Stimulated activated memory B cell treated with anti-CD40 and anti-IgM and Interleukin-4, amounts not matched to agents 10 μg/mL and 1 μg/mL and 100 μg/mL, for 72 hours (primary cell): ENCODE measurements around the gene AMBRA1.

Source experiments
- ATAC-seq: fragments of 150-1000 bp; cut with Tn5 transposase; 2 replicates; pipeline ENCODE4 v1.10.0; 2021
- H3K27ac Mint-ChIP-seq: one replicate; pipeline ENCODE4 v1.8.0; 2022; ENCODE audit warnings: mild to moderate bottlenecking, mixed read lengths
- H3K27me3 Mint-ChIP-seq: one replicate; pipeline ENCODE4 v1.8.0; 2022; ENCODE audit warnings: mixed read lengths
- H3K36me3 Mint-ChIP-seq: one replicate; pipeline ENCODE4 v1.8.0; 2022; ENCODE audit warnings: mixed read lengths
- H3K4me1 Mint-ChIP-seq: one replicate; pipeline ENCODE4 v1.8.0; 2022; ENCODE audit warnings: mixed read lengths
- H3K4me3 Mint-ChIP-seq: one replicate; pipeline ENCODE4 v1.8.0; 2022; ENCODE audit warnings: mild to moderate bottlenecking, moderate library complexity, mixed read lengths
- H3K9me3 Mint-ChIP-seq: one replicate; pipeline ENCODE4 v1.8.0; 2022; ENCODE audit warnings: mixed read lengths

AMBRA1 gene

DNA sequence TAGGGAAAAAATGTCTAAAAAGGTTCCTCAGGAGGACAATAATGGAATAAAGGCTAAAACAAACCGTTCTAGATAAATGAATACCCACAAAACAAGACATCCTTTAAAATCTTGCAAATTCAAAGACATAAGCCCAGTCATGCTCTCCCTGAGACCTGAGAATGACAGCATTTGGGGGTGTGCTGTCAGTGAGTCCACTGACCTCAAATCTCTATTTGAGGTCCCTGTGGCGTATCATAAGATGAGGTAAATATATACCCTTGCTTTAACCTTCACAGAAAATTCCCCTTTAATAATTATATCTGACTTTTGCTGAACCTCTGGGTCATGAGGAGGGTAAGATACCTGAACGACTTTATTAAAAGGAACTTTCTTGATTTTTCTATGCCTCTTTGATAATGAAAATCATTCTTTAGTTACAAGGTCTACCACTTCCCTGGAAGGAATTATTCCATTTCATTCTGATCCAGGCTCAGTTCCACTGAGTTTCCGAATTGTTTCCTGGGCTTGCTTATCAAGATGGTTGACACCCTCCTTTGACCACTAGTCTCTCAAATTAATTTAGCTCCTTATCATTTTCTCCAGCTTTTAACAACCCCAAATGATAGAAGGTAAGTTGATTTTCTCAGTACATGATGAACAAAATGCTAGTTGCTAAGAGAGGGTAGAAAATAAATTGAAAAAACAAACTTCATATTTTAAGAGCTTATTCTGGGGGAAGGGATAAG, 148.5 kb downstream of the AMBRA1 start:
- Mint-ChIP-seq H3K4me1 (peaks cover 33% of the 10 kb centered on the region), H3K27ac (peak overlapping the region; percentile 51), H3K36me3 (peaks cover 54% of the 10 kb centered on the region), H3K27me3 (no peaks in the 10 kb centered on the region), H3K9me3 (no peaks in the 10 kb centered on the region), H3K4me3 (no peak overlapping the region)
- no peak for ATAC-seq

DNA sequence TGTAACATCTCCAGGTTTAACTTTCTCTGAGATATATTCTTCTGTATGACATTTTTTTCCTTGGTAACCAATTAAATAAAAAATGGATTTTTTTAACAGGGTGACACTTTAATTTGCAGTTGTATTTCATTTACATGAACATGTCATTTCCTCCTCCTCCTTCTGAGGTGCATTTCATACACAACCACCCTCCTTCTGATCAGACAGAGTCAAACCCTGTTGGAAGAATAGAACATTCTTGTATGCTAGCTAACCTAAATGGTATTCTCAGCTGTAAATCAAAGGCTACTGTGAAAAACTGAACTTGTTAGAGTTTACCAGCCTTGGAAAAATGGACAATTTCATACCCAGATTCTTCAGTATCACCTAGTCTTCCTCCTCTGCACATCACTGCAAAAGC, 149.5 kb downstream of the AMBRA1 start:
- Mint-ChIP-seq H3K27me3 (no peaks in the 10 kb centered on the region), H3K36me3 (peaks cover 51% of the 10 kb centered on the region), H3K4me1 (peaks cover 32% of the 10 kb centered on the region), H3K9me3 (no peaks in the 10 kb centered on the region), H3K4me3 (no peak overlapping the region), H3K27ac (no peak overlapping the region)
- ATAC-seq = no peak

DNA sequence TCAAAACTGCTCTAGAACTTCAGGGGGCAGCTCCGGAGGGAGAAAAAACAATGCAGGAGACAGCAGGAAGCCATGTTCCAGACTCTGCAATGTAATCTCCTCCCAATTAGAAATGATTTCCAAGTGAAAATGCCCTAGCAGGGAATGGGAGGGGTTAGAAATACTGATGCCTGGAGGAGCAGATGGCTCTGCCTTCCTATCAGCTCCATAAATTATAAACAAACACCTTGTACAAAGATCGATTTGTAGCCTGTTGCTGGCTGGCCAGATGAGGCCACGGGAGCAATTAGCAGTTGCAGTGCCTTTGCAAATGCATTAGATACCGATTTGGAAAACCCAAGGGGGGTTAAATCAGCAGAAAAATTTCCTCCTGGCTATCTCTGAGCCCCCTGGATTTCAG, 155.6 kb downstream of the AMBRA1 start:
- no peaks in the 10 kb centered on the region for H3K9me3 Mint-ChIP-seq
- peaks cover 76% of the 10 kb centered on the region for H3K36me3 Mint-ChIP-seq
- no peaks in the 10 kb centered on the region for H3K27me3 Mint-ChIP-seq
- no peak overlapping the region for H3K27ac Mint-ChIP-seq
- ATAC-seq = no peak
- H3K4me3 Mint-ChIP-seq = no peak overlapping the region
- H3K4me1 Mint-ChIP-seq = no peaks in the 10 kb centered on the region

DNA sequence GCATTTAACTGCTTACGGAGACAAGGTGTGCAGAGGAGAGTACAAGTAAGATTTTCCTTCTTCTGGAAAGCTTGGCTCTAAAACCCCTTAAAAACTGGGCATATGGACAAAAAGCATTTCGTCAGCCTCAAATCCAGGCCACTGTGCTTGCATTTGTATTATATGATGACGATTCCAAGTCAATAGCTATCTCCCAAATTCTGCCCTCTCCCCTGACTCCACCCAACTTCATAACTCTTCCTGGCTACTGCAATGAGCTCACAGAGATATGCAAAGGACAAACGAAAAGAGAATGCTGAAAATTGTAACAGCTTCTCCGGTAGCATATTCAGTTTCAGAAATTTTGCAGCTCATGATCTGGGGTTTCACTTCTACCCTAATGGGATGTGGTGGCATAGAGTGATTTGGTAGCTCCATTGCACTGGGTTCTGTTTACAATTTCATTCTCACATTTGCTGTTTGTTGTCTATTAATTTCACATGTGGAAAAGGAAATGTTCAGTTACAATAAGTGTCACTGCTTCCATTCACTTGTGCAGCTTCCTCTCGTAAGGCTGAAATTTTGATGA, 156.6 kb downstream of the AMBRA1 start:
- H3K36me3 Mint-ChIP-seq = peaks cover 76% of the 10 kb centered on the region
- no peak for ATAC-seq
- no peaks in the 10 kb centered on the region for H3K9me3 Mint-ChIP-seq

DNA sequence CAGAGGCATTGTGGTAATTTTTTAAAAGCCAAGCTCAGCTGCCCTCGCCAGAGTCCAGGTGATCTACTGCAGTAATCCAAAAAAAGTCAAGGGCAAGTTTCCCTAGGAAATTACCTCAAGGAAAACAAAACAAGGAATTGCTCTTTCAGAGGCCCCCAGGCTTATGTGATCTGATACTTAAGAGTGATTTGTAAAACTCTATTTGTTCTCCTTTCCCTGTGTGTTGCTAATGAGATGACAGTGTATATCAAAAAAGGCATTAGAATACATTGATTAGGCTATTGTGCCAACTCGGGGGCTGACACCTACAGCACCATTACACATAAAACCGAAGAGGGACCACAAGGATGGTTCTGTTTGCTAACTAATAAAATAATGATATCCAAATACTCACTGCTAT, 157.7 kb downstream of the AMBRA1 start:
- Mint-ChIP-seq H3K27ac (no peak overlapping the region), H3K4me3 (no peak overlapping the region), H3K27me3 (no peaks in the 10 kb centered on the region), H3K9me3 (no peaks in the 10 kb centered on the region), H3K36me3 (peaks cover 74% of the 10 kb centered on the region), H3K4me1 (no peaks in the 10 kb centered on the region)
- ATAC-seq = no peak

More for the DNA sequence above, 156.6 kb downstream of the AMBRA1 start:
- H3K27me3 Mint-ChIP-seq = no peaks in the 10 kb centered on the region
- H3K4me1 Mint-ChIP-seq = no peaks in the 10 kb centered on the region
- no peak overlapping the region for H3K27ac Mint-ChIP-seq
- no peak overlapping the region for H3K4me3 Mint-ChIP-seq

DNA sequence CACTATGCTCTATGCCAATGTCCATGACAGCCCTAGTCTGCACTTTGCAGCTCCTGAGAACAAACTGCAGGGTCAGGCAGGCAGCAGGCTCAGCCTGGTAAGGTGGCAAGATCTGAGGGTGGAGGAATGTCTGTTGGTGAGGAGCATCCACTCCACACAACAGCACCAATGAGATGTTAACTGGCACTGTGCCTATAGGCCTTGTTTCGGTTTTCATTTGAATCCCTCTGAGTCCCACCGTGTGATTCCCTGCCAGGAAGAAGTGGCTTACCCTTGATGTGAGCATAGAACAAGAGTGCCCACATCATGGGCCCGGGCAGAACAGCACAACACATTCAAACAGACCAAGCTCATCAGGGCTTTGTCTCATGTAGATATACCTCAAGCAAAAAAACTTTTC, 158.1 kb downstream of the AMBRA1 start:
- H3K4me3 Mint-ChIP-seq = no peak overlapping the region
- H3K36me3 Mint-ChIP-seq = peaks cover 74% of the 10 kb centered on the region
- no peak for ATAC-seq
- no peaks in the 10 kb centered on the region for H3K27me3 Mint-ChIP-seq
- H3K9me3 Mint-ChIP-seq = no peaks in the 10 kb centered on the region
- H3K27ac Mint-ChIP-seq = no peak overlapping the region
- H3K4me1 Mint-ChIP-seq = no peaks in the 10 kb centered on the region

DNA sequence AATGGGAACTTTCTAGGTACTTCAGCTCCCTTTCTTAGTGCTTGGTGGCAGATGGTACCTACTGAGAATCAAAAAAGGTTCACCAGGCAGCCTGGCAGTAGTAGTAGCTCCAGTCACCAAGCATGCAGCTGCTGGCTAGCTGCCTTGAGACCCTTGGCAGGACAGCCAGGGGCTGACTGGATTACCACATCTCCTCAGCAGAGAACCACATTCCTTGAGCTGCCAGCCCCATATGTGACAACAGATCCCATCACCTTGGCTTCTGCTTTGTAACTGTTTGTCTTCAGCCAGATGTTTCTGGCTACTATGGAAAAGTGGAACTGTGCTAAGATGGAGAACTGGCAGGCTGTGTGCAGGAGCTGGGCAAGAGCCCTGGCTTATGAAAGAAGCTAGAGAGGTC, 162.6 kb downstream of the AMBRA1 start:
- H3K9me3 Mint-ChIP-seq = no peaks in the 10 kb centered on the region
- H3K4me1 Mint-ChIP-seq = no peaks in the 10 kb centered on the region
- no peaks in the 10 kb centered on the region for H3K27me3 Mint-ChIP-seq
- H3K27ac Mint-ChIP-seq = no peak overlapping the region
- ATAC-seq = no peak
- H3K36me3 Mint-ChIP-seq = peaks cover 77% of the 10 kb centered on the region
- H3K4me3 Mint-ChIP-seq = no peak overlapping the region

DNA sequence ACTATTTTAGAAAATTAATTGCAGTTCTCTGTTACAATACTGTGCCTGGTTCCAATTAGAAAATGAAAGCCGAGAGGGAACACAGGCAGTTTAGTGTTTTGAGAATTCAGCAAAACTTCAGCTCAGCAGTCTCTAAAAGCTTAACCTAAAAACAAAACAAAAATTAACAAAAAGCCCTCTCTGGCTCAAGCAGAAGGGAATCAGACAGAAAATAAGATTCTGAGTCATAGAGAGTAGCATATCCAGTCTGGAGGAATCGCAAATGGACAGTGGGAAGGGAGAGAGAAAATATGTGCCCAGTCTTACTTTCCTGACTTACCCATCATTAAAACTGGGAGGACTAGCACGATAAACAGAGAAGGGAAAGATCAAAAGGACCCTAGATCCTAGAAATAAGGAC, 164.1 kb downstream of the AMBRA1 start:
- no peak for ATAC-seq

DNA sequence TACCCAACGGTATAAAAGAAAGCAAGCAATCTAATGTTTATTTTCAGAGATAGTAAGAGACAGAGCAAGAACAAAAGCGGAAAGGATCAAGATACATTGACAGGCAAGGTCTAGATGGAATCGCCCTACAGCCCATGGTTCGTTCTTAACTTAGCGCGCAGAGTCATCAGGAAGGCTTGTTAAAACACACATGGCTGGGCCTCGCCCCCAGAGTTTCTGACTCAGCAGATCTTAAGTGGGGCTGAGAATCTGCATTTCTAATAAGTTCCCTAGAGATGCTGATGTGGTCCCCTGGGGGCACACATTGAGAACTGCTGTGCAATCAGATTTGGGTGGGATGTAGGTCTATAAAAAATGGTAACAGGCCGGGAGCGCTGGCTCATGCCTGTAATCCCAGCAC, 166.5 kb downstream of the AMBRA1 start:
- H3K36me3 Mint-ChIP-seq = peaks cover 59% of the 10 kb centered on the region
- no peaks in the 10 kb centered on the region for H3K27me3 Mint-ChIP-seq
- H3K27ac Mint-ChIP-seq = no peak overlapping the region
- no peaks in the 10 kb centered on the region for H3K4me1 Mint-ChIP-seq
- H3K4me3 Mint-ChIP-seq = no peak overlapping the region
- ATAC-seq = no peak
- no peaks in the 10 kb centered on the region for H3K9me3 Mint-ChIP-seq

More for the DNA sequence above, 164.1 kb downstream of the AMBRA1 start:
- H3K36me3 Mint-ChIP-seq = peaks cover 71% of the 10 kb centered on the region
- H3K4me3 Mint-ChIP-seq = no peak overlapping the region
- no peaks in the 10 kb centered on the region for H3K4me1 Mint-ChIP-seq
- no peaks in the 10 kb centered on the region for H3K9me3 Mint-ChIP-seq
- no peak overlapping the region for H3K27ac Mint-ChIP-seq
- no peaks in the 10 kb centered on the region for H3K27me3 Mint-ChIP-seq

DNA sequence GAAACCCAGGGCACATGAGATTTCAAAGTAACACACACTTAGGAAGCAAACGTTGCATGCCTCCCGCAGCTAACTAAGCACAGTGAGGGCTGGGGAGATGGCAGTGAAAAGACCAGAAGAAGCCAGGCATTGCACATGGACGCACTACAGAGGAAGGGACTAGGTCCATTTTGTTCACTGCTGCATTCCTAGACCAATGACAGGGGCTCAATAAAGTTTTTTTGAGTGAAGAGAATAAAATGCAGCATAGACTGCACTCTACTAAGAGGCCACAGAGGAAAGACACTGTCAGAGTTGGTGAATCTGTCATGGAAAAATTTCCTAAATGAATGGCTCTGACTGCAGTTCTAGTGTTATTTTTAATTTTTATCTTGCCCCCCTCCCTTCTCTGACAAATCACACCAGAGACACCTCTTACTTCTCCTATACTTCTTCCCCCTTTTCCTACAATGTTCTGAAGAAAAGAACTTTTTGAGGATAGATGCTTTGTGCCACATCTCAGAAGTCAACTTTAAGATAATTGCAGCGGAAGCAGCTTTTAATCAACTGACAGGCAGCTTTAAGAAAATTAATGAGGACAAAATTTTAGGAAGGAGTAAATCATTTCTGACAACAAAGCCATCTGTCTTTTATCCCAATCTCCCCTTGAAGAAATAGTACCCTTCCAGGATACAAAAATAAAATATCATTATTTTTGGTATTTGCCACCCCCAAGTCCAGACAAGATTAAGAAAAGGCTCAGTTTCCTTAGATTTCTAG, 167.4 kb downstream of the AMBRA1 start:
- H3K4me3 Mint-ChIP-seq = no peak overlapping the region
- H3K4me1 Mint-ChIP-seq = no peaks in the 10 kb centered on the region
- no peaks in the 10 kb centered on the region for H3K27me3 Mint-ChIP-seq
- no peaks in the 10 kb centered on the region for H3K9me3 Mint-ChIP-seq
- ATAC-seq = no peak
- peaks cover 58% of the 10 kb centered on the region for H3K36me3 Mint-ChIP-seq
- no peak overlapping the region for H3K27ac Mint-ChIP-seq

DNA sequence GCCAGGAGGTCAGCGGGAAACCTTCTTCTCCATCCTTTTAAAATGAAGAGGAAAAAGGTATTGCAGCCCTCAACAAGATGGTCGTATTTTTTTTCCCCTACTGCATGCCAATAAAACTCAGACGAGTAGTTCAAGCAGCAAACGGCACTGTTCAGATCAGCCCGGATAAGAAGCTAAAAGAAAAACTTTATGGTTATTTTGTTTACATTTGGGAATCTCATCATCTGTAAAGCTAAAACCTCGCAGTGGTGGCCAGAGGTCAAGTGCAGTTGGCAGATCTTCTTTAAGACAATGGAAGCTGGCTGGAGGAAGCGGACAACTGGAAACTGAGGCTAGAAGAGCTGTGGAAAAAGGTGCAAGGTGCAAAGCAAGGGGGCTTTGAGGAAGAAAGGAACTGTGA, 171.2 kb downstream of the AMBRA1 start:
- Mint-ChIP-seq H3K36me3 (peaks cover 44% of the 10 kb centered on the region), H3K4me1 (no peaks in the 10 kb centered on the region), H3K9me3 (no peaks in the 10 kb centered on the region), H3K4me3 (no peak overlapping the region), H3K27ac (no peak overlapping the region), H3K27me3 (no peaks in the 10 kb centered on the region)
- ATAC-seq = no peak

DNA sequence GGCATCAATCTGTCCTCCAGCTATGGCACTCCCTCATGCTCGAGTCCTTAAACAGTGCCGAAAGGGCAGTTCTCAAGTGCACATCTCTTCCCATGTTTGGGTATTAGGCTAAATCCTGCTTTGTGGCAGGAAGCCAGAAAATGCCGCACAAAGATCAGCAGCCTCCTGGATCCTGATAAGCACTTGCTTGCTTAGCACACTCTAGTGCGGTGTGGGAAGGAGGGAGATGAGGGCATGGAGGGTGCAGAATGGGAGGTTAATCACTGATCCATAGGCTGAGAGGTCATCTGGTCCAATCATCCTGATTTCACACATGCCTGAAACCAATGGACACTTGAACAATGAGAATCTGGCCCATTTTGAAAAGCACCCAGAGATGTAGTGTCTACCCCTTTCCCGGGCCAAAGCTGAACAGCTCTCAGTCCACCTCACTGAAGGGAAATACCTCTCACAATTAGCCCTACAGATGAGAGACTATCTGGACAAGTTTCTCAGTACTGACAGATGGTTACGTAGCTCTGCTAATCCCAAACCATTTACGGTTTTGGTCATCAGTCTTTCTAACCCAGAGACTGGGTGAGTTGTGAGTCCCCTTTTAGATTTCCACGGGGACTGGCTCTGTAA, 172.5 kb downstream of the AMBRA1 start:
- no peaks in the 10 kb centered on the region for H3K27me3 Mint-ChIP-seq
- H3K36me3 Mint-ChIP-seq = peaks cover 46% of the 10 kb centered on the region
- H3K4me1 Mint-ChIP-seq = no peaks in the 10 kb centered on the region
- no peak overlapping the region for H3K4me3 Mint-ChIP-seq
- no peak overlapping the region for H3K27ac Mint-ChIP-seq
- no peaks in the 10 kb centered on the region for H3K9me3 Mint-ChIP-seq
- ATAC-seq = no peak

DNA sequence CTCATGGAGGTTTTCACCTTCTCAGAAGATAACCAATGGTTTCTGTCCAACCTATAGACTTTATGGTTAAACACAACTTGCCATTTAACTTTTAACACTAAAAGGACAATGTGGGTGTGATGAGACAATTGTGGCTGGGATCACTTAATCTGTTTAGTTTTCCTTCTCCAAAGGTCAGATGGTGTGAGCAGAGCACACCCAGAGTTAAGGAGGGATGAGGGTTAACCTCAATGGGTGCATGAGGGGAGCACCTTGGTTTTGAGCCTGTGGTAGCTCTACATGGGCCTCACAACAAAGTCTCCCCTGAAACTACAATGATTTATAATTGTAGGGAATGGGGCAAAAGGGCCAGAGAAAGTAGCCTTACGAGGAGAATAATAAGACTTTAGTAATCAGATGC, 173.3 kb downstream of the AMBRA1 start:
- Mint-ChIP-seq H3K9me3 (no peaks in the 10 kb centered on the region), H3K36me3 (peaks cover 53% of the 10 kb centered on the region), H3K4me1 (no peaks in the 10 kb centered on the region), H3K27me3 (no peaks in the 10 kb centered on the region), H3K27ac (no peak overlapping the region), H3K4me3 (no peak overlapping the region)
- ATAC-seq = no peak

DNA sequence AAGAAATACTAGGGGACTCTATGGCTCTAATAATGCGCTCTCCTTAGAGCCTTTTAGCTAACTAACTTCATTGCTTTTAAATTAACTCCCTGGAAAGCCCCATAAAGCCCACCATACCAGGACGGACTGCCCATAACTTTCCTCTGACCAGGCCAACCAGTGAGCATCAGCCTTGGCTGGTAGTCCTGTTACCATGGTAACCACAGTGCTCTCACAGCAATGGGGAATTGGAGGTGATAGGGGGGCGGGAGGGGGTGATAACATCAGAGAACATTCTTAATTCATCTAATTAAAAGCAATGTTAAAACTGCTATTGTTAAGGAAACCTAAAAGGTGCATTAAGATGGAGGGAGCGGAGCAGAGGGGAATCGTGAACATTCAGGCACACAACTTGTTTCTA, 175.1 kb downstream of the AMBRA1 start:
- Mint-ChIP-seq H3K4me1 (no peaks in the 10 kb centered on the region), H3K27ac (no peak overlapping the region), H3K36me3 (peaks cover 71% of the 10 kb centered on the region), H3K4me3 (no peak overlapping the region), H3K27me3 (no peaks in the 10 kb centered on the region), H3K9me3 (no peaks in the 10 kb centered on the region)
- ATAC-seq = no peak

DNA sequence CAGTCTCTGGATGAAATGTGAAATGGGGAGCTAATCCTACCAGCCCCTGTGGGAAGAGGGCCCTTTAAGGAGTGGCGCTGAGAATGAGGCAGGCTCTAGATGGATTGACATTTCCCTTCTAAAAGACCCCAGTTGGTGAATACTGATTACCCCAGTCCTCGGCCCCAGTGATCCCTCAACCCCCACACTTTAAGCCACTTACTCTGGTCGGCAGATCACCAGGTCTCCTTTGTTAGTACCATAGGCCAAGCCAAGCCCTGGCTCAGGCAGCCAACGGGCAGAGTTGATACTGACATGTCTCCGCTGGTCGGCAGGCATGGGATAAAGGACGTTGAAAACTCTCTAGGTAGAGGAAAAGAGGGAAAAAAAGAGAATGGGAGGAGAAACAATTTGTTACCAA, 176.1 kb downstream of the AMBRA1 start:
- Mint-ChIP-seq H3K27ac (no peak overlapping the region), H3K4me1 (no peaks in the 10 kb centered on the region), H3K36me3 (peaks cover 77% of the 10 kb centered on the region), H3K9me3 (no peaks in the 10 kb centered on the region), H3K27me3 (no peaks in the 10 kb centered on the region), H3K4me3 (no peak overlapping the region)
- no peak for ATAC-seq
